ENCODE measurements around the gene TMEM129. TPM values are rescaled to one million over a fixed set of nuclear protein-coding genes. Genes with fewer than 3 reads are reported as not detected.

TMEM129 gene
- total RNA-seq, 4 donors from 2014 or later: 50.4 to 77.2 (median 57.6) TPM

GRCh38 chr4:1763550-1764080, 42.5 kb upstream of the TMEM129 start:
- TF ChIP-seq POLR2AphosphoS5 (IDR thresholded peaks at IDR 0.05) (no peak), EP300 (IDR thresholded peaks at IDR 0.05) (no peak), POLR2A (IDR thresholded peaks at IDR 0.05) (no peak)
- TF ChIP-seq, protein P1, sequence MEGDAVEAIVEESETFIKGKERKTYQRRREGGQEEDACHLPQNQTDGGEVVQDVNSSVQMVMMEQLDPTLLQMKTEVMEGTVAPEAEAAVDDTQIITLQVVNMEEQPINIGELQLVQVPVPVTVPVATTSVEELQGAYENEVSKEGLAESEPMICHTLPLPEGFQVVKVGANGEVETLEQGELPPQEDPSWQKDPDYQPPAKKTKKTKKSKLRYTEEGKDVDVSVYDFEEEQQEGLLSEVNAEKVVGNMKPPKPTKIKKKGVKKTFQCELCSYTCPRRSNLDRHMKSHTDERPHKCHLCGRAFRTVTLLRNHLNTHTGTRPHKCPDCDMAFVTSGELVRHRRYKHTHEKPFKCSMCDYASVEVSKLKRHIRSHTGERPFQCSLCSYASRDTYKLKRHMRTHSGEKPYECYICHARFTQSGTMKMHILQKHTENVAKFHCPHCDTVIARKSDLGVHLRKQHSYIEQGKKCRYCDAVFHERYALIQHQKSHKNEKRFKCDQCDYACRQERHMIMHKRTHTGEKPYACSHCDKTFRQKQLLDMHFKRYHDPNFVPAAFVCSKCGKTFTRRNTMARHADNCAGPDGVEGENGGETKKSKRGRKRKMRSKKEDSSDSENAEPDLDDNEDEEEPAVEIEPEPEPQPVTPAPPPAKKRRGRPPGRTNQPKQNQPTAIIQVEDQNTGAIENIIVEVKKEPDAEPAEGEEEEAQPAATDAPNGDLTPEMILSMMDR (IDR thresholded peaks at IDR 0.05): no peak
- Histone ChIP-seq H3K27me3 (peaks cover 12% of the 10 kb centered on the region), H3K27ac (no peak overlapping the region), H3K36me3 (no peaks in the 10 kb centered on the region), H3K4me1 (peaks cover 58% of the 10 kb centered on the region), H3K9me3 (no peaks in the 10 kb centered on the region), H3K4me3 (peak overlapping the region; percentile 41)
- WGBS: 7% methylated on average over 3 of the region's 36 CpGs
- no peak for DNase-seq (ENCODE audit: low spot score in 2 of 2)

DNA sequence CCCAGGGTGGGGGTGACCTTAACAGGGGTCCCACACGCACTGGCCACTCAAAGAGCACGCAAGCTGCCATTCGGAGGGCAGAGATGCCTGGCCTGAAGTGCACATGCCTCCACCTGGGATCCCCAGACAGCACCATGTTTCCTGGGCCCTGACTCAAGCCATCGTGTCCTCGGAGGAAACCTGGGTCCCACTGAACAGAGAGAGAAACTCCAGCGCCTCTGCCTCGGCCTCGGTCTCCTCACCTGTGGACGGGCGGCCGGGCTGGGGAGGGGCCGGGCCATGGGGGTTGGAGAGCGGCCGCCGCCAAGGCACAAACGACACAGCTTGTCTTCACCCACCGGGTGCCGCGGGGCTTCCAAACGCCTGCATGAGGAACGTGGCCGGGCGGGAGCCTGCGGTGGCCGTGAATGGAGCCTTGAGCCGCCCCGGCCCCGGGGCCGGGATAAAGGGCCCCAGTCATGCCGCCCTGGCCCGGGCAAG, 42.0 kb upstream of the TMEM129 start:
- H3K9me3 ChIP-seq: no peaks in the 10 kb centered on the region
- no peak overlapping the region for H3K27ac ChIP-seq
- DNase-seq (ENCODE audit: low spot score in 2 of 2): no peak
- H3K4me1 ChIP-seq: peaks cover 59% of the 10 kb centered on the region
- 50% methylated on average over 2 of the region's 31 CpGs for WGBS
- peaks cover 12% of the 10 kb centered on the region for H3K27me3 ChIP-seq
- H3K36me3 ChIP-seq: no peaks in the 10 kb centered on the region
- no peak for TF ChIP-seq EP300 (IDR thresholded peaks at IDR 0.05)
- H3K4me3 ChIP-seq: peak overlapping the region; percentile 41

- H3K9me3 ChIP-seq: no peaks in the 10 kb centered on the region
- no peak for DNase-seq (ENCODE audit: low spot score in 2 of 2)
- H3K4me1 ChIP-seq: peaks cover 59% of the 10 kb centered on the region
- no peak overlapping the region for H3K4me3 ChIP-seq
- H3K27me3 ChIP-seq: peaks cover 8% of the 10 kb centered on the region
- no peaks in the 10 kb centered on the region for H3K36me3 ChIP-seq
- 80% methylated on average over 3 of the region's 20 CpGs for WGBS
- H3K27ac ChIP-seq: no peak overlapping the region
- no peak for TF ChIP-seq EP300 (IDR thresholded peaks at IDR 0.05)
- TF ChIP-seq, protein P1 (IDR thresholded peaks at IDR 0.05): no peak
- no peak for TF ChIP-seq POLR2AphosphoS5 (IDR thresholded peaks at IDR 0.05)
- TF ChIP-seq POLR2A (IDR thresholded peaks at IDR 0.05): no peak
Measured at GRCh38 chr4:1762264-1763010, 41.3 kb upstream of the TMEM129 start.

- Histone ChIP-seq H3K4me1 (peaks cover 58% of the 10 kb centered on the region), H3K36me3 (no peaks in the 10 kb centered on the region), H3K27me3 (peaks cover 2% of the 10 kb centered on the region), H3K27ac (no peak overlapping the region), H3K9me3 (no peaks in the 10 kb centered on the region), H3K4me3 (no peak overlapping the region)
- WGBS: 54% methylated on average over 26 of the region's 32 CpGs
- TF ChIP-seq, protein P1 (IDR thresholded peaks at IDR 0.05): no peak
- TF ChIP-seq POLR2A (IDR thresholded peaks at IDR 0.05) (no peak), POLR2AphosphoS5 (IDR thresholded peaks at IDR 0.05) (no peak), EP300 (IDR thresholded peaks at IDR 0.05) (no peak)
- DNase-seq (ENCODE audit: low spot score in 2 of 2): no peak
Measured at GRCh38 chr4:1761130-1761689, 40.1 kb upstream of the TMEM129 start.

GRCh38 chr4:1760521-1761071, 39.5 kb upstream of the TMEM129 start:
- Histone ChIP-seq H3K27me3 (no peaks in the 10 kb centered on the region), H3K36me3 (no peaks in the 10 kb centered on the region), H3K4me3 (no peak overlapping the region), H3K27ac (no peak overlapping the region), H3K9me3 (no peaks in the 10 kb centered on the region), H3K4me1 (peaks cover 62% of the 10 kb centered on the region)
- no peak for TF ChIP-seq POLR2A (IDR thresholded peaks at IDR 0.05)
- TF ChIP-seq POLR2AphosphoS5 (IDR thresholded peaks at IDR 0.05): no peak
- 10% methylated on average over 2 of the region's 25 CpGs for WGBS
- DNase-seq (ENCODE audit: low spot score in 2 of 2): no peak

DNA sequence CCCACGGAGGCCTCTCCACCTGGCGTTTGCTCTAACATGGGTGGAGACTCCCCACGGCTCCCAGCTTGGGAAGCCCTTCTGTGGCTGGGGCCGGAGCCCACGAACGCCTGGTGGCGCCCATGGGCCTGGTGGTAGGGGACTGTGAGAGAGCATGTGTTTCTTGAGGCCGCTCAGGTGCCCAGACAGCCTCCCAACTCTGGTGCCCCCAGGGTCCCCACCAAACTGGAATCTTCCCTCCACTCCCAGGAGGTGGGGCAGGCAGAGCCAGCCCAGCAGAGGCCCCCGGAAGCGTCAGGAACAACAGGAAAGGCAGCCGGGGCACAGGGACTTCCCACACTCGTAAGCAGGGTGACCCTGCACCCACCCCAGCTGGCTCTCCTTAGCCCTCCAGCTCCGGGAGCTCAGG, 38.7 kb upstream of the TMEM129 start:
- 48% methylated on average over 5 of the region's 13 CpGs for WGBS
- TF ChIP-seq, protein P1 (IDR thresholded peaks at IDR 0.05): no peak
- TF ChIP-seq POLR2AphosphoS5 (IDR thresholded peaks at IDR 0.05) (no peak), POLR2A (IDR thresholded peaks at IDR 0.05) (no peak), EP300 (IDR thresholded peaks at IDR 0.05) (no peak)
- no peaks in the 10 kb centered on the region for H3K36me3 ChIP-seq
- no peak overlapping the region for H3K4me3 ChIP-seq
- no peak for DNase-seq (ENCODE audit: low spot score in 2 of 2)
- no peaks in the 10 kb centered on the region for H3K9me3 ChIP-seq
- H3K4me1 ChIP-seq: peaks cover 70% of the 10 kb centered on the region
- H3K27ac ChIP-seq: no peak overlapping the region
- no peaks in the 10 kb centered on the region for H3K27me3 ChIP-seq
